Amniotic stem cell (primary cell): Measurements from ENCODE around the gene PNMA1.

ENCODE experiments used
- DNase-seq: peaks from one replicate; lab custom pipeline; 2025; lab: John Stamatoyannopoulos, UW

Gene PNMA1

GRCh38 chr14:73736842-73737241, 22.7 kb upstream of the PNMA1 start:
- DNase-seq = no peak

- no peak for DNase-seq
Measured at GRCh38 chr14:73732006-73732405, 17.8 kb upstream of the PNMA1 start.

- DNase-seq = no peak
Measured at GRCh38 chr14:73731111-73731510, 16.9 kb upstream of the PNMA1 start.

GRCh38 chr14:73729556-73730265, 15.5 kb upstream of the PNMA1 start:
- no peak for DNase-seq

- no peak for DNase-seq
Measured at GRCh38 chr14:73728717-73729330, 14.6 kb upstream of the PNMA1 start.

GRCh38 chr14:73727166-73727565, 13.0 kb upstream of the PNMA1 start:
- no peak for DNase-seq

- no peak for DNase-seq
Measured at GRCh38 chr14:73726025-73726961, 12.1 kb upstream of the PNMA1 start.

GRCh38 chr14:73725116-73726024, 11.2 kb upstream of the PNMA1 start:
- no peak for DNase-seq

- DNase-seq = no peak
Measured at GRCh38 chr14:73724696-73725095, 10.5 kb upstream of the PNMA1 start.

GRCh38 chr14:73723797-73724661, 9.8 kb upstream of the PNMA1 start:
- DNase-seq = peak; percentile 67

GRCh38 chr14:73723406-73723796, 9.2 kb upstream of the PNMA1 start:
- DNase-seq = no peak

GRCh38 chr14:73722581-73722980, 8.4 kb upstream of the PNMA1 start:
- DNase-seq = no peak

- DNase-seq = no peak
Measured at GRCh38 chr14:73721101-73721821, 7.1 kb upstream of the PNMA1 start.

GRCh38 chr14:73720636-73721035, 6.5 kb upstream of the PNMA1 start:
- no peak for DNase-seq

GRCh38 chr14:73719791-73720190, 5.6 kb upstream of the PNMA1 start:
- DNase-seq = no peak

GRCh38 chr14:73719361-73719760, 5.2 kb upstream of the PNMA1 start:
- DNase-seq = no peak

- DNase-seq = no peak
Measured at GRCh38 chr14:73718418-73719251, 4.5 kb upstream of the PNMA1 start.

- DNase-seq = no peak
Measured at GRCh38 chr14:73717711-73718417, 3.7 kb upstream of the PNMA1 start.

GRCh38 chr14:73717266-73717665, 3.1 kb upstream of the PNMA1 start:
- DNase-seq = no peak
